HepG2 (cell line): ENCODE data around the gene GJD3. TPM values are rescaled to one million over a fixed set of nuclear protein-coding genes. Genes with fewer than 3 reads are reported as not detected.
A peak's percentile ranks its signal among the peaks of the same experiment; 100 is the strongest.

ENCODE experiments used
- BRCA1 ChIP-seq: sonication (generic); formaldehyde crosslinking; IDR thresholded peaks from 2 replicates; pipeline ENCODE4 v1.4.0; 2020; ENCODE audit warnings: missing genetic modification reagents
- CC2D1A ChIP-seq: sonication (generic); formaldehyde crosslinking; IDR thresholded peaks from 2 replicates; pipeline ENCODE4 v1.8.1; 2023; ENCODE audit warnings: mild to moderate bottlenecking, missing genetic modification reagents
- CREB1 ChIP-seq, 2 experiments: fragments of 450-650 bp in 1 of 2; IDR thresholded peaks; 2 replicates each; pipeline ENCODE4 v1.6.1; 2016 to 2017; ENCODE audit warnings: control low read depth in 1 of 2, mild to moderate bottlenecking in 1 of 2, missing compliant biosample characterization in 1 of 2, missing genetic modification characterization in 1 of 2
- HDAC2 ChIP-seq: sonication (generic); formaldehyde crosslinking; IDR thresholded peaks from 2 replicates; pipeline ENCODE4 v1.4.0; 2020; ENCODE audit warnings: missing genetic modification reagents
- KLF13 ChIP-seq: sonication (generic); formaldehyde crosslinking; IDR thresholded peaks from 2 replicates; pipeline ENCODE4 v1.4.0; 2020; ENCODE audit warnings: mild to moderate bottlenecking, missing genetic modification reagents
- SMYD3 ChIP-seq: sonication (generic); formaldehyde crosslinking; IDR thresholded peaks from 2 replicates; pipeline ENCODE4 v1.8.1; 2023; ENCODE audit warnings: mild to moderate bottlenecking, missing genetic modification reagents
- ZNF136 ChIP-seq: sonication (generic); formaldehyde crosslinking; IDR thresholded peaks from 2 replicates; pipeline ENCODE4 v1.8.1; 2022; ENCODE audit warnings: low read depth, mild to moderate bottlenecking, moderate library complexity, missing genetic modification reagents
- ZNF296 ChIP-seq: sonication (generic); formaldehyde crosslinking; conservative IDR thresholded peaks from 2 replicates; pipeline ENCODE4 v1.5.0; 2020; ENCODE audit warnings: mild to moderate bottlenecking, missing genetic modification reagents
- ZNF605 ChIP-seq: sonication (generic); formaldehyde crosslinking; IDR thresholded peaks from 2 replicates; pipeline ENCODE4 v1.8.0; 2022; ENCODE audit warnings: mild to moderate bottlenecking, missing genetic modification reagents
- ZNF766 ChIP-seq: sonication (generic); formaldehyde crosslinking; IDR thresholded peaks from 2 replicates; pipeline ENCODE4 v1.5.0; 2020; ENCODE audit warnings: missing genetic modification reagents, borderline replicate concordance
- ZNF775 ChIP-seq: sonication (generic); formaldehyde crosslinking; IDR thresholded peaks from 2 replicates; pipeline ENCODE4 v1.4.0; 2020; ENCODE audit warnings: missing genetic modification reagents, mild to moderate bottlenecking, moderate library complexity, borderline replicate concordance
- polyA plus RNA-seq, 8 experiments: library from polyadenylated mRNA; depleted of rRNA in 3 of 8; stranded (reverse) in 7 of 8; unstranded in 1 of 8; fragments of >200 nt; fragmentation: Illumina TruSeq in 4 of 8; extraction: Trizol in 4 of 8; gene quantifications; 2 replicates each; pipeline versions ENCODE4 v1.2.1 to v1.2.3, GENCODE V29; 2011 to 2016; ENCODE audit warnings: low read depth in 4 of 8, missing spikeins in 1 of 8, mixed read lengths in 1 of 8; ENCODE audit not compliant: insufficient read depth in 1 of 8
- total RNA-seq, 5 experiments: library from RNA; depleted of rRNA; stranded (reverse); fragments of >200 nt; fragmentation: Illumina TruSeq; extraction: Trizol; gene quantifications; 2 replicates each; pipeline ENCODE4 v1.2.3, GENCODE V29; 2016; ENCODE audit warnings: low read depth in 1 of 5
- TF ChIP-seq, protein P1 (sequence below): sonication (generic); formaldehyde crosslinking; IDR thresholded peaks from 2 replicates; pipeline ENCODE4 v1.8.1; 2023; ENCODE audit warnings: mild to moderate bottlenecking, missing genetic modification reagents
- TF ChIP-seq, protein P2 (sequence below): sonication (generic); formaldehyde crosslinking; IDR thresholded peaks from 2 replicates; pipeline ENCODE4 v1.4.0; 2020; ENCODE audit warnings: missing genetic modification reagents
- TF ChIP-seq, protein P3 (sequence below): sonication (generic); formaldehyde crosslinking; conservative IDR thresholded peaks from 2 replicates; pipeline ENCODE4 v1.4.0; 2020; ENCODE audit warnings: missing genetic modification reagents
- TF ChIP-seq, protein P4 (sequence below): sonication (generic); formaldehyde crosslinking; IDR thresholded peaks from 2 replicates; pipeline ENCODE4 v1.8.1; 2023; ENCODE audit warnings: mild to moderate bottlenecking, inconsistent platforms, moderate library complexity, missing genetic modification reagents, borderline replicate concordance
- TF ChIP-seq, protein P5 (sequence below): sonication (generic); formaldehyde crosslinking; IDR thresholded peaks from 2 replicates; pipeline ENCODE4 v1.5.0; 2020; ENCODE audit warnings: missing genetic modification reagents
- TF ChIP-seq, protein P6 (sequence below): IDR thresholded peaks from 2 replicates; pipeline ENCODE4 v1.6.1; 2016; ENCODE audit warnings: mild to moderate bottlenecking

Gene GJD3
- total and polyA plus RNA-seq, 2 of the 13 experiments (the other 11 are each of a cell fraction or from before 2014, with no cell fraction given), result not detected

DNA sequence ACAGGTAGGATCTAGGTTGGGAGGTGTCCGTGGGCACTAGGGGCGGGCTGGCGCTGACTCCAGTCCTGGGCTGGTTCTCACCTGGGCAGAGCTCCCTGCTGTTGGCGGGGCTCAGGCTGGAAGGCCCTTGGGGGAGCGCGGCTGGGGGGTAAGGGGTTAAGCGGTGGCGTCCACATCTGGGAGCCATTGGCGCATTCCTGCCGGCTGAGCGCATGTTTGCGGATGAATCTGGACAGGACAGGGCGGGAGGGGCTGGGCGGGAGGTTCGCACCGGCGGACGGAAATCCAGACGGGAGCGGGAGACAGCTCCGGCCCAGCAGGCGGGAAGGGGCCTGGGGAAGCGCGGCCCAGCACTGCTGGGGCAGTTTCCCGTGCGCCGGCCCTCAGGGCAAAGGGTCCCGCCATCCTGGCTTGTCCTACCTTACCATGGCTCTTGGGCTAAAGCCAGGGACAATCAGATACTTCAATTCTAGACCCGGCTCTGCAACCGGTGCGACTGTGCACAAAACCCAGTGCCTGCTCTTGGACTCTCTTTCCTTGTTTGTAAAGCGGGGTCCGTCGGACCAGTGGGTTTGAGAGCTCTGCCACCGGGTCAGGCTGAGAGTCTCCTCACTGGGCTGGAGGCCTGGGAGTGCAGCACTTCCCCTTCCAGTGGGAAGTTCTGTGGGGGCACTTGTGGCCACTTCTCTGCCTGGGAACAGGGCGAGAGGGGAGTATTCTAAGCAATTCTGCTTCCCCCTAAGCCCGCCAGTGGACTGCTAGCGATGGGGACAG lies 47.8 kb downstream of the GJD3 start (continued):
- TF ChIP-seq, protein P1, sequence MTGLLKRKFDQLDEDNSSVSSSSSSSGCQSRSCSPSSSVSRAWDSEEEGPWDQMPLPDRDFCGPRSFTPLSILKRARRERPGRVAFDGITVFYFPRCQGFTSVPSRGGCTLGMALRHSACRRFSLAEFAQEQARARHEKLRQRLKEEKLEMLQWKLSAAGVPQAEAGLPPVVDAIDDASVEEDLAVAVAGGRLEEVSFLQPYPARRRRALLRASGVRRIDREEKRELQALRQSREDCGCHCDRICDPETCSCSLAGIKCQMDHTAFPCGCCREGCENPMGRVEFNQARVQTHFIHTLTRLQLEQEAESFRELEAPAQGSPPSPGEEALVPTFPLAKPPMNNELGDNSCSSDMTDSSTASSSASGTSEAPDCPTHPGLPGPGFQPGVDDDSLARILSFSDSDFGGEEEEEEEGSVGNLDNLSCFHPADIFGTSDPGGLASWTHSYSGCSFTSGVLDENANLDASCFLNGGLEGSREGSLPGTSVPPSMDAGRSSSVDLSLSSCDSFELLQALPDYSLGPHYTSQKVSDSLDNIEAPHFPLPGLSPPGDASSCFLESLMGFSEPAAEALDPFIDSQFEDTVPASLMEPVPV, result no peak
- TF ChIP-seq HDAC2 (CRISPR knock-in tag) (no peak; the same call in 1 of the 2 replicates), ZNF136 (CRISPR knock-in tag) (no peak), ZNF775 (CRISPR knock-in tag) (no peak), CREB1 (IDR thresholded peaks at IDR 0.05) (no peak), CREB1 (CRISPR knock-in tag; IDR thresholded peaks at IDR 0.05) (no peak), KLF13 (0 out of 2 replicates have a peak, but pooled peaks have one; percentile 20), ZNF766 (CRISPR knock-in tag) (no peak), ZNF605 (CRISPR knock-in tag) (peak; percentile 78; the same call in 1 of the 2 replicates), BRCA1 (CRISPR knock-in tag) (no peak), SMYD3 (CRISPR knock-in tag) (no peak), ZNF296 (CRISPR knock-in tag) (no peak), CC2D1A (CRISPR knock-in tag) (no peak)
- TF ChIP-seq, protein P2, sequence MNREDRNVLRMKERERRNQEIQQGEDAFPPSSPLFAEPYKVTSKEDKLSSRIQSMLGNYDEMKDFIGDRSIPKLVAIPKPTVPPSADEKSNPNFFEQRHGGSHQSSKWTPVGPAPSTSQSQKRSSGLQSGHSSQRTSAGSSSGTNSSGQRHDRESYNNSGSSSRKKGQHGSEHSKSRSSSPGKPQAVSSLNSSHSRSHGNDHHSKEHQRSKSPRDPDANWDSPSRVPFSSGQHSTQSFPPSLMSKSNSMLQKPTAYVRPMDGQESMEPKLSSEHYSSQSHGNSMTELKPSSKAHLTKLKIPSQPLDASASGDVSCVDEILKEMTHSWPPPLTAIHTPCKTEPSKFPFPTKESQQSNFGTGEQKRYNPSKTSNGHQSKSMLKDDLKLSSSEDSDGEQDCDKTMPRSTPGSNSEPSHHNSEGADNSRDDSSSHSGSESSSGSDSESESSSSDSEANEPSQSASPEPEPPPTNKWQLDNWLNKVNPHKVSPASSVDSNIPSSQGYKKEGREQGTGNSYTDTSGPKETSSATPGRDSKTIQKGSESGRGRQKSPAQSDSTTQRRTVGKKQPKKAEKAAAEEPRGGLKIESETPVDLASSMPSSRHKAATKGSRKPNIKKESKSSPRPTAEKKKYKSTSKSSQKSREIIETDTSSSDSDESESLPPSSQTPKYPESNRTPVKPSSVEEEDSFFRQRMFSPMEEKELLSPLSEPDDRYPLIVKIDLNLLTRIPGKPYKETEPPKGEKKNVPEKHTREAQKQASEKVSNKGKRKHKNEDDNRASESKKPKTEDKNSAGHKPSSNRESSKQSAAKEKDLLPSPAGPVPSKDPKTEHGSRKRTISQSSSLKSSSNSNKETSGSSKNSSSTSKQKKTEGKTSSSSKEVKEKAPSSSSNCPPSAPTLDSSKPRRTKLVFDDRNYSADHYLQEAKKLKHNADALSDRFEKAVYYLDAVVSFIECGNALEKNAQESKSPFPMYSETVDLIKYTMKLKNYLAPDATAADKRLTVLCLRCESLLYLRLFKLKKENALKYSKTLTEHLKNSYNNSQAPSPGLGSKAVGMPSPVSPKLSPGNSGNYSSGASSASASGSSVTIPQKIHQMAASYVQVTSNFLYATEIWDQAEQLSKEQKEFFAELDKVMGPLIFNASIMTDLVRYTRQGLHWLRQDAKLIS (CRISPR knock-in tag), result no peak
- TF ChIP-seq, protein P3, sequence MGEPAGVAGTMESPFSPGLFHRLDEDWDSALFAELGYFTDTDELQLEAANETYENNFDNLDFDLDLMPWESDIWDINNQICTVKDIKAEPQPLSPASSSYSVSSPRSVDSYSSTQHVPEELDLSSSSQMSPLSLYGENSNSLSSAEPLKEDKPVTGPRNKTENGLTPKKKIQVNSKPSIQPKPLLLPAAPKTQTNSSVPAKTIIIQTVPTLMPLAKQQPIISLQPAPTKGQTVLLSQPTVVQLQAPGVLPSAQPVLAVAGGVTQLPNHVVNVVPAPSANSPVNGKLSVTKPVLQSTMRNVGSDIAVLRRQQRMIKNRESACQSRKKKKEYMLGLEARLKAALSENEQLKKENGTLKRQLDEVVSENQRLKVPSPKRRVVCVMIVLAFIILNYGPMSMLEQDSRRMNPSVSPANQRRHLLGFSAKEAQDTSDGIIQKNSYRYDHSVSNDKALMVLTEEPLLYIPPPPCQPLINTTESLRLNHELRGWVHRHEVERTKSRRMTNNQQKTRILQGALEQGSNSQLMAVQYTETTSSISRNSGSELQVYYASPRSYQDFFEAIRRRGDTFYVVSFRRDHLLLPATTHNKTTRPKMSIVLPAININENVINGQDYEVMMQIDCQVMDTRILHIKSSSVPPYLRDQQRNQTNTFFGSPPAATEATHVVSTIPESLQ (CRISPR knock-in tag), result no peak
- TF ChIP-seq, protein P4, sequence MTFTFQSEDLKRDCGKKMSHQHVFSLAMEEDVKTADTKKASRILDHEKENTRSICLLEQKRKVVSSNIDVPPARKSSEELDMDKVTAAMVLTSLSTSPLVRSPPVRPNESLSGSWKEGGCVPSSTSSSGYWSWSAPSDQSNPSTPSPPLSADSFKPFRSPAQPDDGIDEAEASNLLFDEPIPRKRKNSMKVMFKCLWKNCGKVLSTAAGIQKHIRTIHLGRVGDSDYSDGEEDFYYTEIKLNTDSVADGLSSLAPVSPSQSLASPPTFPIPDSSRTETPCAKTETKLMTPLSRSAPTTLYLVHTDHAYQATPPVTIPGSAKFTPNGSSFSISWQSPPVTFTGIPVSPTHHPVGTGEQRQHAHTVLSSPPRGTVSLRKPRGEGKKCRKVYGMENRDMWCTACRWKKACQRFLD (CRISPR knock-in tag), result no peak; the same call in 1 of the 2 replicates
- TF ChIP-seq, protein P5, sequence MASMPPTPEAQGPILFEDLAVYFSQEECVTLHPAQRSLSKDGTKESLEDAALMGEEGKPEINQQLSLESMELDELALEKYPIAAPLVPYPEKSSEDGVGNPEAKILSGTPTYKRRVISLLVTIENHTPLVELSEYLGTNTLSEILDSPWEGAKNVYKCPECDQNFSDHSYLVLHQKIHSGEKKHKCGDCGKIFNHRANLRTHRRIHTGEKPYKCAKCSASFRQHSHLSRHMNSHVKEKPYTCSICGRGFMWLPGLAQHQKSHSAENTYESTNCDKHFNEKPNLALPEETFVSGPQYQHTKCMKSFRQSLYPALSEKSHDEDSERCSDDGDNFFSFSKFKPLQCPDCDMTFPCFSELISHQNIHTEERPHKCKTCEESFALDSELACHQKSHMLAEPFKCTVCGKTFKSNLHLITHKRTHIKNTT (CRISPR knock-in tag), result no peak
- TF ChIP-seq, protein P6, sequence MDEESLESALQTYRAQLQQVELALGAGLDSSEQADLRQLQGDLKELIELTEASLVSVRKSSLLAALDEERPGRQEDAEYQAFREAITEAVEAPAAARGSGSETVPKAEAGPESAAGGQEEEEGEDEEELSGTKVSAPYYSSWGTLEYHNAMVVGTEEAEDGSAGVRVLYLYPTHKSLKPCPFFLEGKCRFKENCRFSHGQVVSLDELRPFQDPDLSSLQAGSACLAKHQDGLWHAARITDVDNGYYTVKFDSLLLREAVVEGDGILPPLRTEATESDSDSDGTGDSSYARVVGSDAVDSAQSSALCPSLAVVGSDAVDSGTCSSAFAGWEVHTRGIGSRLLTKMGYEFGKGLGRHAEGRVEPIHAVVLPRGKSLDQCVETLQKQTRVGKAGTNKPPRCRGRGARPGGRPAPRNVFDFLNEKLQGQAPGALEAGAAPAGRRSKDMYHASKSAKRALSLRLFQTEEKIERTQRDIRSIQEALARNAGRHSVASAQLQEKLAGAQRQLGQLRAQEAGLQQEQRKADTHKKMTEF, result peak; percentile 75
